ENCODE measurements around the gene ATF7IP.

Gene ATF7IP

DNA sequence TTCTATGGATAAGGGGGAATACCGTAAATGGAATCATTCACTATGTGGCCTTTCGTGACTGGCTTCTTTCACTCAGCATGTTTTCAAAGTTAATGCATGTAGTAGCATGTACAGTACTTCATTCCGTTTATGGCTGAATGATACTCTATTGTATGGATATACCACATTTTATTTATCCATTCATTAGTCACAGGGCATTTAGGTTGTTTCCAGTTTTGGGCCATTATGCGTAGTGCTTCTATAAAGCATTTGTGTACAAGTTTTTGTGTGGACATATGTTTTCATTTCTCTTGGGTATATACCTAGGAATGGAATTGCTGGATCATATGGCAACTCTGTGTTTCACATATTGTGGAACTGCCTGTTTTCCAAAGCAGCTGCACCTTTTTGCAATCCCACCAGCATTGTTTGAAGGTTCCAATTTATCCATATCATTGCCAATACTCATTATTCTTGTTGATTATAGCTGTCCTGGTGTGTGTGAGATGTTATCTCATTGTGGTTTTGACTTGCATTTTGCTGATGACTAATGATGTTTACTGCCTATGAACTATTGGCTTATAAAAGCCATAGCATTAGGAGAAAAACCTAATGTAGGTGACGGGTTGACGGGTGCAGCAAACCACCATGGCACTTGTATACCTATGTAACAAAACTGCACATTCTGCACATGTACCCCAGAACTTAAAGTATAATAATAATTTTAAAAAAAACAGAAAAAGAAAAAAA is 45.5 kb downstream of the ATF7IP start:
- DNase-seq (ENCODE audit: low read depth in 2 of 2): no peak

- no peak for DNase-seq (ENCODE audit: low read depth in 2 of 2)
These were observed 51.2 kb downstream of the ATF7IP start for GRCh38 chr12:14416658-14417057.

GRCh38 chr12:14417715-14418114 is 52.2 kb downstream of the ATF7IP start:
- DNase-seq (ENCODE audit: low read depth in 2 of 2): peak; percentile 23 to 32

GRCh38 chr12:14418451-14418890 is 53.0 kb downstream of the ATF7IP start:
- DNase-seq (ENCODE audit: low read depth in 2 of 2): no peak

DNA sequence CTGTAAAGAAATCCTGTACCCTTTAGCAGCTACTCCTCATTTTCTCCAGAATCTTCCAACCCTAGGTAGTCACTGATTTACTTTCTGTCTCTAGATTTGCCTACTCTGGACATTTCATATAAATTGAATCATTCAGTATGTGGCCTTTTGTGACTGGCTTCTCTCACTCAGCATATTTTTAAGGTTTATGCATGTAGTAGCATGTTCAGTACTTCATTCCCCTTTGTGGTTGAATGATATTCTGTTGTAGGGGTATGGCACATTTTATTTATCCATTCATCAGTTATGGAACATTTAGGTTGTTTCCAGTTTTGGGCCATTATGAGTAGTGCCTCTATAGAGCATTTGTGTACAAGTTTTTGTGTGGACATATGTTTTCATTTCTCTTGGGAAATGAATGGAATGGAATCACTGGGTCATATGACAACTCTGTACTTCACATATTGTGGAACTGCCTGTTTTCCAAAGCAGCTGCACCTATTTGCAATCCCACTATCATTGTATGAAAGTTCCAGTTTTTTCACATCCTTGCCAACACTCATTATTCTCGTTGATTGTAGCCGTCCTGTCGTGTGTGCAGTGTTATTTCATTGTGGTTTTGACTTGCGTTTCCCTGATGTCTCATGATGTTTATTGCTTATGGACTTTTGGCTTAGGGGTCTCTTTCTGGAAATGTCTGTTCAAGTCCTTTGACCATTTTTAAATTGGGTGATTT is 57.2 kb downstream of the ATF7IP start:
- DNase-seq (ENCODE audit: low read depth in 2 of 2): no peak

DNA sequence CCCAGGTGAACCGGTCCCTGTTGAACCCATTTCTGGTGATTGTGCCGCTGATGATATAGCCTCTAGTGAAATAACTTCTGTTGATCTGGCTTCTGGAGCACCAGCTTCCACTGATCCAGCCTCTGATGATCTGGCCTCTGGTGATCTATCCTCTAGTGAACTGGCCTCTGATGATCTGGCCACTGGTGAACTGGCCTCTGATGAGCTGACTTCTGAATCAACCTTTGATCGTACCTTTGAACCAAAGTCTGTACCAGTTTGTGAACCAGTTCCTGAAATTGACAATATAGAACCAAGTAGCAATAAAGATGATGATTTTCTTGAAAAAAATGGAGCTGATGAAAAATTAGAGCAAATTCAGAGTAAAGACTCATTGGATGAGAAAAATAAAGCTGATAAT is 59.1 kb downstream of the ATF7IP start:
- DNase-seq (ENCODE audit: low read depth in 2 of 2): no peak

DNA sequence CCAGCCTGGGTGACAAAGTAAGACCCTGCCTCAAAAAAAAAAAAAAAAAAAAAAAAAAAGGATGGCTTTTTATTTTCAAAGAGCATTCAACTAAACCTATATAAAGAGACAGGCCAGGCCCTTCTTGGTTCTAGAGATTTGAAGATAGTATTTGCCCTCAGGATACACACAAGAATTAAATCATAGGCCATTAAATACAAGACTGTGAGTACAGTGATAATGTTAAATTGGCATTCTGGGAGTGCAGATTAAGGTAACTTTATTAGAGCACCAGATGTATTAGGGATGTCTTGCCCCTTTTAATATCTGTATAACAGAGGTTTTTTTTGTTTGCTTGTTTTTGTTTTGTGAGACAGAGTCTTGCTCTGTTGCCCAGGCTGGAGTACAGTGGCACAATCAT is 61.3 kb downstream of the ATF7IP start:
- no peak for DNase-seq (ENCODE audit: low read depth in 2 of 2)

DNA sequence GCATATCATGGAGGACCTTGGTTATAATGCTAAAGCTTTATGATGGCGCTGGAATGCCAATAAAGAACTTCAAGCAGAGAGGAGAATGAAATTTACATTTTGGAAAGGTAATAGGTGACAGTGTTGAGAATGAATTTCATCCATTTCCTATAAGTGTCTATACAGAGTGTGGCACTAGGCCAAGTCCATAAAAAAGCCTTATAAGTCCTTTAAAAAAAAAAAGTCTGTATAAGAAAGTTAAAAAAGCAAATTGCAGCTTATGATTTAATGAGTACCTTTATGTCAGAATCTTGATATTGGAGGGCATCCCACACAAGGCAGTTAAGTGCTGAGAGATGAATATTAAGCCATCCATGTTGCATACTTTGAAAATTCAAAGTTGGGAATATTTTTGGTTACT is 62.4 kb downstream of the ATF7IP start:
- no peak for DNase-seq (ENCODE audit: low read depth in 2 of 2)

GRCh38 chr12:14430394-14430986 is 65.0 kb downstream of the ATF7IP start:
- DNase-seq (ENCODE audit: low read depth in 2 of 2): no peak

DNA sequence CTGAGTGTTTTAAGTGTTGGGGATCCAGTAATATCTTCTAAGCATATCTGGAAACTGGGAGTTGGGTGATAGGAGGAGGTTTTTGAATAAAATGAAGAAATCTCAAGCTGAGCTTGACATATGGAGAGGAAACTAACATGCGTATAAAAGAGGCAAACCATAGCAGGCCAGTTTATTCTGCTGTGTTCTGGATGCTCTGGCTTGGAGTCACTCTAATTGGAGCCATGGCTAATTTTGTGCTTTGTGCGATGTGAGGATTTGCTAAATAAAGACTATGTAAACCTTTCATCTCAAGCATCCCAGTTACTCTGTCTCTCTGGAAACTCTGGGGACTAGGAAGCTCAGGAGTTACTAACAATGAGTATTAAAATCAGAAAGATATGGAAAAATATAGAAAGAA is 66.5 kb downstream of the ATF7IP start:
- DNase-seq (ENCODE audit: low read depth in 2 of 2): no peak

GRCh38 chr12:14435627-14436026 is 70.1 kb downstream of the ATF7IP start:
- no peak for DNase-seq (ENCODE audit: low read depth in 2 of 2)

DNA sequence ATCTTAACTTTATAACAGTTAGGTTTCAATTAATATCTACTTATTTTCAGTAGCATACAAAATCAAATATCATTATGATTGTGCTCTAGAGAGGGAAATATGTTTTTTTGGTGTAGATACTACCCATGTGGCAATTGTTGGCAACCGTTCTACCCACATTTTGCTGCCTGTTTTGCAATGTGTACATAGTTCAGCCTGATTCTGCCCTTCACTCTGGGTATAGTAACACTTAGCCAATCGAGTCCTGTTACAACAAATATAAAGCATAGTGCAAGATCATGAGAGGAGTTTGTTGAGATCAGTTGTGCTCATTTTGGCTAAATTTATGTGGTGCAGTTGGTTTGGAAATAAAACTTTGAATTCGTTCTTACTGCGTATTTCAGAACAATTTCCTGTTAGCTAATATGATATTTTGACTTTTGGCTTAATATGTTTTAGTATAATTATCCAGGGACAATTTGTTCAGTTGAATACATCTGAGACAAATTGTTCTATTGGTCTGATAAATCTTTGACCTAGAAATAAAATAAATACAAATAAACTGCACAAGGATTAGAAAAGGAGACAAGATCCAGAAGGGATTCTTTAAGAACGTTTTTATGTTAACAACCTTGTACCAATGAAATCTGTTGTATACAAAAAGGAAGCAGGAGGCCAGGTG is 76.9 kb downstream of the ATF7IP start:
- DNase-seq (ENCODE audit: low read depth in 2 of 2): no peak

GRCh38 chr12:14443531-14443930 is 78.0 kb downstream of the ATF7IP start:
- DNase-seq (ENCODE audit: low read depth in 2 of 2): no peak

- no peak for DNase-seq (ENCODE audit: low read depth in 2 of 2)
These were observed 85.0 kb downstream of the ATF7IP start for GRCh38 chr12:14450479-14450878.

- no peak for DNase-seq (ENCODE audit: low read depth in 2 of 2)
These were observed 86.9 kb downstream of the ATF7IP start for GRCh38 chr12:14452336-14452735.

DNA sequence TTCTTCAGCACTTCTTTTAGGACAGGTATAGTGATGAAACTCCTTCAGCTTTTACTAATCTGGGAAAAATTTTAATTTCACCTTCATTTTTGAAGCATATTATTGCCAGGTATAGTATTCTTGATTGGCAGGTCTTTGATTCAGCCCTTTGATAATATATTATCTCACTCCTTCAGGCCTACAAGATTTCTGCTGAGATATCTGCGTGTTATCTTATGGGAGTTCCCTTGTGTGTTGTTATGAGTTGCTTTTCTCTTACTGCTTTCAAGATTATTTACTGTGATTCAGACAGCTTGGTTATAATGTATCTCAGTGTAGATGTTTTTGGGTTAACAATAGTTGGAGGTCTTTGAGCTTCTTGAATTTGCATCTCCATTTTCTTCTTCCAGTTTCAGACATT is 87.4 kb downstream of the ATF7IP start:
- DNase-seq (ENCODE audit: low read depth in 2 of 2): no peak

DNA sequence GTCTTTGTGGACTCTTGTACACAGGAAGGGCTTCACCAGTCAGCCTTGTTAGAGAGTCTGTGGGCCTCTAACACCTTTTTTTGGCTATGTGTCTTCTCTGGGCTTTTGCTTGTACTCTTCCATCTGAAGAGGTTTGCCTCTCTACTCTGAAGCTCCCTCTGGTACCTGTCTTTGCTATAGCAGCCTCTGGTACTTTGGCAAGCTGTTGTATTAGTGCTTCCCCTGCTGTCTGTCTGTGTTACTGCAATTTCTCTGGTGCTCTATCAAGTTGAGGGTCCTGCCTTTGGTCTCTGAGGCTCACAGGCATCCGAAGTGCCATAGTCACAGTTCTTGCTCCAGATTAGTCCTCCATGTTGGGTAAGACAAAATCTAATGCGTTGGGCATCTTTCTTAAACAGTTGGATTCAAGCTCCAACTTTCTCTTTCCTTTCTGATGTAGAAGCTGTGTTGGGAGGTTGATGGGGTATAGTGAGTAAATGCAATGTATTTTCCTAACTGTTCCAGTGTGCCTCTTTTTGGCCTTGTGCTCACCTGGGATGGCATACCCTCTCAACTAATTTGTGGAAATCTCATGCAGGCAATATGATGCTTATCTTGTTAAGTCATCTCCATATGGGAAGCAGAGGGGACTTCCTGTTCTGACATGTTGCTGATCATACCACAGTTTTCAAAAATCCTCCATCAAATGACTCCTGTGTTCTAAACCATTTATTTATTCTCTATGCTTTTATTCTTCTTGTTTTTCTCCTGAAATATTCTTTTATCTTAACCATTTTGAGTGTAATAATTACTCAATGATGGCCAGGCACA is 88.8 kb downstream of the ATF7IP start:
- no peak for DNase-seq (ENCODE audit: low read depth in 2 of 2)

DNA sequence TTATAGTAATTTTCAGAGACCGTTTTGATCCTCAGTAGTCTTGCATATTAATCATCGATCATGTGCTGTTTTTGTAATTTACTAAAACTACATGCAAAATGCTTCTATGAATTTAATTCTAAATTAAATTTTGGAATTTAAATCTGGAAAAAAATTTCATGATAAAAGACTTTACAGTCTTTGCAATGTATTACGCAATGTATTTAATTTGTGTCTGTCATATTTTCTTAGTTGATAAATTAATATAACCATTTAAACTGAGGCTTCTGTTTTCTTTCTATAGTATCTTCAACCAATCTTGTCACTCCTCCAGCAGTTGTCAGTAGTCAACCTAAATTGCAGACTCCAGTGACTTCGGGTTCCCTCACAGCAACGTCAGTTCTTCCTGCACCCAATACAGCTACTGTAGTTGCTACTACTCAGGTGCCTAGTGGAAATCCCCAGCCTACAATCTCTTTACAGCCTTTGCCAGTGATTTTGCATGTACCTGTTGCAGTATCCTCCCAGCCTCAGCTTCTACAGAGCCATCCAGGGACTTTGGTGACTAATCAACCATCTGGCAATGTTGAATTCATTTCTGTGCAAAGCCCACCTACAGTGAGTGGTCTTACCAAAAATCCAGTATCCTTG is 94.8 kb downstream of the ATF7IP start:
- DNase-seq (ENCODE audit: low read depth in 2 of 2): no peak

DNA sequence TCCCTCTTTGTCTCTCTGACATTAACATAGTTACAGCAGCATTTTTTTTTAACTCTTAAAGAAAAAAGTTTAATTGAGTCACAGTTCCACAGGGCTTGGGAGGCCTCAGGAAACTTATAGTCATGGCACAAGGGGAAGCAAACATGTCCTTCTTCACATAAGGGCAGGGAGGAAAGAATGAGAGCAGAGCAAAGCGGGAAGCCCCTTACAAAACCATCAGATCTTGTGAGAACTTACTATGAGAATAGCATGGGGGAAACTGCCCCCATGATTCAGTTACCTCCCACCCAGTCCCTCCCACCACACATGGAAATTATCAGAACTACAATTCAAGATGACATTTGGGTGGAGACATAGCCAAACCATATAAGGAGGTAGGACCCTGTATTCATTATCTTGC is 106.0 kb downstream of the ATF7IP start:
- no peak for DNase-seq (ENCODE audit: low read depth in 2 of 2)

DNA sequence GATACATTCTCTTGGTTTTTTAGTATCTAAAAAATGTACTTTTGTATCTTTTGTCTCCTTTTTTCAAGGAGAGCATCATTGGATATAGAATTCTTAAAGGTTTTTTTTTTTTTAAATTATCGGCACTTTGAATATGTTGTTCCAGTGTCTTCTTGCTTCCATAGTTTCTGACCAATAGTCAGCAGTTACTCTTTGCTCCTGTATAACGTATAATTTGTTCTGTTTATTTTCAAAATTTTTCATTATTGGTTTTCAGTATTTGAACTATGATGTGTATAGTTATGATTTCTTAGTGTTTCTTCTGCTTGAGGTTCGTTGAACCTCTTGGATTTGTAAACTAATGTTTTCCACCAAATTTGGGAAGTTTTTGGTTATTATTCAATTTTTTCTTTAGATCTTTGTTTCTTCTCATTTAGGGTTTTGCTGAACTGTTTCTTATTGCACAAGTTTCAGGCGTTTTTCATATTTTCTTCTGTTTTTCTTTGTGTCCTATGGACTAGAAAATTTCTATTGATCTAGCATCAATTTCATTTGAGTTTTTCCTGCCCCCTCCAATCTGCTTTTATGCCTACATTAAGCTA is 108.3 kb downstream of the ATF7IP start:
- no peak for DNase-seq (ENCODE audit: low read depth in 2 of 2)

GRCh38 chr12:14479004-14479403 is 113.5 kb downstream of the ATF7IP start:
- no peak for DNase-seq (ENCODE audit: low read depth in 2 of 2)
